ENCODE data around the gene BRWD1. TPM values are rescaled to one million over a fixed set of nuclear protein-coding genes. Genes with fewer than 3 reads are reported as not detected.
A peak's percentile ranks its signal among the peaks of the same experiment; 100 is the strongest.

BRWD1 gene
- total and polyA plus RNA-seq, 2 of the 13 experiments (the other 11 are each of a cell fraction or from before 2014, with no cell fraction given) = 13.9 to 28.0 TPM

DNA sequence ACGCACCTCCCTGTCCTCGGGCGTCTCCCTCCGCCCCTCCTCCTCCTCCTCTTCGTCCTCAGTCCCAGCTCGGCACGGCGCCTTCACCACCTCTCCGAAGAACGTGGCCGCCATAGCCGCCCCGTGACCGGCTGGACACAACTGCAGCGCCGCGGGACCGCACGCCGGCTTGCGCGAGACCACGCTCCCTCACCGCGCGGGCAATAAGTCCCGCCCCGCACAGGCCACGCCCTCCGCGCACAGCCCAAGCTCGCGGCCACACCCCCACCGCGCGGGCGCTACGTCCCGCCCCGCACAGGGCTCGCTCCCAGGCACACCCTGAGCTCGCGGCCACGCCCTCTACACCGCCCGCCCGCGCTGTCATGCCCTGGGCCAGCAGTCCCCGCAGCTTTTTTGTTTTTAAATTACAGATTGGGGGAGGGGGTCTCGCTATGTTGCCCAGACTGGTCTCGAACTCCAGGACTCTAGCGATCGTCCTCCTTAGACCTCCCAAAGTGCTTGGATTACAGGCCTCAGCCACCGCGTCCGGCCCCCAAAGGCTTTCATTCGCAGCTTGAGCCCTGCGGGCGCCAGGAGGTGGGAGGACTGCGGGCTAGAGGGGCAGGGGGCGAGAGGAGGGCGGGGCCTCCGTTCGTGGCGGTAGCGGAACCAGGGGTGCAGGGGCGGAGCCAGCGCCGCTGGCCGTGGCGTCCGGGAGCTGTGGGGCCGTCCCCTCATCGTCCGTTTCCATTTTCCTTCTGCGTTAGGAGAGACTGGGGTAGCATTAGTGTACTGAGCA, 130.0 kb downstream of the BRWD1 start, which contains the start of gene PSMG1 (continued):
- TF ChIP-seq, protein P1, sequence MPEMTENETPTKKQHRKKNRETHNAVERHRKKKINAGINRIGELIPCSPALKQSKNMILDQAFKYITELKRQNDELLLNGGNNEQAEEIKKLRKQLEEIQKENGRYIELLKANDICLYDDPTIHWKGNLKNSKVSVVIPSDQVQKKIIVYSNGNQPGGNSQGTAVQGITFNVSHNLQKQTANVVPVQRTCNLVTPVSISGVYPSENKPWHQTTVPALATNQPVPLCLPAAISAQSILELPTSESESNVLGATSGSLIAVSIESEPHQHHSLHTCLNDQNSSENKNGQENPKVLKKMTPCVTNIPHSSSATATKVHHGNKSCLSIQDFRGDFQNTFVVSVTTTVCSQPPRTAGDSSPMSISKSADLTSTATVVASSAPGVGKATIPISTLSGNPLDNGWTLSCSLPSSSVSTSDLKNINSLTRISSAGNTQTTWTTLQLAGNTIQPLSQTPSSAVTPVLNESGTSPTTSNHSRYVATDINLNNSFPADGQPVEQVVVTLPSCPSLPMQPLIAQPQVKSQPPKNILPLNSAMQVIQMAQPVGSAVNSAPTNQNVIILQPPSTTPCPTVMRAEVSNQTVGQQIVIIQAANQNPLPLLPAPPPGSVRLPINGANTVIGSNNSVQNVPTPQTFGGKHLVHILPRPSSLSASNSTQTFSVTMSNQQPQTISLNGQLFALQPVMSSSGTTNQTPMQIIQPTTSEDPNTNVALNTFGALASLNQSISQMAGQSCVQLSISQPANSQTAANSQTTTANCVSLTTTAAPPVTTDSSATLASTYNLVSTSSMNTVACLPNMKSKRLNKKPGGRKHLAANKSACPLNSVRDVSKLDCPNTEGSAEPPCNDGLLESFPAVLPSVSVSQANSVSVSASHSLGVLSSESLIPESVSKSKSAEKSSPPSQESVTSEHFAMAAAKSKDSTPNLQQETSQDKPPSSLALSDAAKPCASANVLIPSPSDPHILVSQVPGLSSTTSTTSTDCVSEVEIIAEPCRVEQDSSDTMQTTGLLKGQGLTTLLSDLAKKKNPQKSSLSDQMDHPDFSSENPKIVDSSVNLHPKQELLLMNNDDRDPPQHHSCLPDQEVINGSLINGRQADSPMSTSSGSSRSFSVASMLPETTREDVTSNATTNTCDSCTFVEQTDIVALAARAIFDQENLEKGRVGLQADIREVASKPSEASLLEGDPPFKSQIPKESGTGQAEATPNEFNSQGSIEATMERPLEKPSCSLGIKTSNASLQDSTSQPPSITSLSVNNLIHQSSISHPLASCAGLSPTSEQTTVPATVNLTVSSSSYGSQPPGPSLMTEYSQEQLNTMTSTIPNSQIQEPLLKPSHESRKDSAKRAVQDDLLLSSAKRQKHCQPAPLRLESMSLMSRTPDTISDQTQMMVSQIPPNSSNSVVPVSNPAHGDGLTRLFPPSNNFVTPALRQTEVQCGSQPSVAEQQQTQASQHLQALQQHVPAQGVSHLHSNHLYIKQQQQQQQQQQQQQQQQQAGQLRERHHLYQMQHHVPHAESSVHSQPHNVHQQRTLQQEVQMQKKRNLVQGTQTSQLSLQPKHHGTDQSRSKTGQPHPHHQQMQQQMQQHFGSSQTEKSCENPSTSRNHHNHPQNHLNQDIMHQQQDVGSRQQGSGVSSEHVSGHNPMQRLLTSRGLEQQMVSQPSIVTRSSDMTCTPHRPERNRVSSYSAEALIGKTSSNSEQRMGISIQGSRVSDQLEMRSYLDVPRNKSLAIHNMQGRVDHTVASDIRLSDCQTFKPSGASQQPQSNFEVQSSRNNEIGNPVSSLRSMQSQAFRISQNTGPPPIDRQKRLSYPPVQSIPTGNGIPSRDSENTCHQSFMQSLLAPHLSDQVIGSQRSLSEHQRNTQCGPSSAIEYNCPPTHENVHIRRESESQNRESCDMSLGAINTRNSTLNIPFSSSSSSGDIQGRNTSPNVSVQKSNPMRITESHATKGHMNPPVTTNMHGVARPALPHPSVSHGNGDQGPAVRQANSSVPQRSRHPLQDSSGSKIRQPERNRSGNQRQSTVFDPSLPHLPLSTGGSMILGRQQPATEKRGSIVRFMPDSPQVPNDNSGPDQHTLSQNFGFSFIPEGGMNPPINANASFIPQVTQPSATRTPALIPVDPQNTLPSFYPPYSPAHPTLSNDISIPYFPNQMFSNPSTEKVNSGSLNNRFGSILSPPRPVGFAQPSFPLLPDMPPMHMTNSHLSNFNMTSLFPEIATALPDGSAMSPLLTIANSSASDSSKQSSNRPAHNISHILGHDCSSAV (CRISPR knock-in tag; IDR thresholded peaks at IDR 0.05; ENCODE audit: borderline replicate concordance) = no peak
- no peak for TF ChIP-seq ZNF264 (CRISPR knock-in tag; IDR thresholded peaks at IDR 0.05)
- peak; percentile 41 for TF ChIP-seq SP5 (CRISPR knock-in tag; IDR thresholded peaks at IDR 0.05; ENCODE audit: borderline replicate concordance, low read depth)
- TF ChIP-seq, protein P2, sequence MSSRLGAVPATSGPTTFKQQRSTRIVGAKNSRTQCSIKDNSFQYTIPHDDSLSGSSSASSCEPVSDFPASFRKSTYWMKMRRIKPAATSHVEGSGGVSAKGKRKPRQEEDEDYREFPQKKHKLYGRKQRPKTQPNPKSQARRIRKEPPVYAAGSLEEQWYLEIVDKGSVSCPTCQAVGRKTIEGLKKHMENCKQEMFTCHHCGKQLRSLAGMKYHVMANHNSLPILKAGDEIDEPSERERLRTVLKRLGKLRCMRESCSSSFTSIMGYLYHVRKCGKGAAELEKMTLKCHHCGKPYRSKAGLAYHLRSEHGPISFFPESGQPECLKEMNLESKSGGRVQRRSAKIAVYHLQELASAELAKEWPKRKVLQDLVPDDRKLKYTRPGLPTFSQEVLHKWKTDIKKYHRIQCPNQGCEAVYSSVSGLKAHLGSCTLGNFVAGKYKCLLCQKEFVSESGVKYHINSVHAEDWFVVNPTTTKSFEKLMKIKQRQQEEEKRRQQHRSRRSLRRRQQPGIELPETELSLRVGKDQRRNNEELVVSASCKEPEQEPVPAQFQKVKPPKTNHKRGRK (CRISPR knock-in tag; IDR thresholded peaks at IDR 0.05) = no peak
- TF ChIP-seq, protein P3, sequence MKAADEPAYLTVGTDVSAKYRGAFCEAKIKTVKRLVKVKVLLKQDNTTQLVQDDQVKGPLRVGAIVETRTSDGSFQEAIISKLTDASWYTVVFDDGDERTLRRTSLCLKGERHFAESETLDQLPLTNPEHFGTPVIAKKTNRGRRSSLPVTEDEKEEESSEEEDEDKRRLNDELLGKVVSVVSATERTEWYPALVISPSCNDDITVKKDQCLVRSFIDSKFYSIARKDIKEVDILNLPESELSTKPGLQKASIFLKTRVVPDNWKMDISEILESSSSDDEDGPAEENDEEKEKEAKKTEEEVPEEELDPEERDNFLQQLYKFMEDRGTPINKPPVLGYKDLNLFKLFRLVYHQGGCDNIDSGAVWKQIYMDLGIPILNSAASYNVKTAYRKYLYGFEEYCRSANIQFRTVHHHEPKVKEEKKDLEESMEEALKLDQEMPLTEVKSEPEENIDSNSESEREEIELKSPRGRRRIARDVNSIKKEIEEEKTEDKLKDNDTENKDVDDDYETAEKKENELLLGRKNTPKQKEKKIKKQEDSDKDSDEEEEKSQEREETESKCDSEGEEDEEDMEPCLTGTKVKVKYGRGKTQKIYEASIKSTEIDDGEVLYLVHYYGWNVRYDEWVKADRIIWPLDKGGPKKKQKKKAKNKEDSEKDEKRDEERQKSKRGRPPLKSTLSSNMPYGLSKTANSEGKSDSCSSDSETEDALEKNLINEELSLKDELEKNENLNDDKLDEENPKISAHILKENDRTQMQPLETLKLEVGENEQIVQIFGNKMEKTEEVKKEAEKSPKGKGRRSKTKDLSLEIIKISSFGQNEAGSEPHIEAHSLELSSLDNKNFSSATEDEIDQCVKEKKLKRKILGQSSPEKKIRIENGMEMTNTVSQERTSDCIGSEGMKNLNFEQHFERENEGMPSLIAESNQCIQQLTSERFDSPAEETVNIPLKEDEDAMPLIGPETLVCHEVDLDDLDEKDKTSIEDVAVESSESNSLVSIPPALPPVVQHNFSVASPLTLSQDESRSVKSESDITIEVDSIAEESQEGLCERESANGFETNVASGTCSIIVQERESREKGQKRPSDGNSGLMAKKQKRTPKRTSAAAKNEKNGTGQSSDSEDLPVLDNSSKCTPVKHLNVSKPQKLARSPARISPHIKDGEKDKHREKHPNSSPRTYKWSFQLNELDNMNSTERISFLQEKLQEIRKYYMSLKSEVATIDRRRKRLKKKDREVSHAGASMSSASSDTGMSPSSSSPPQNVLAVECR (CRISPR knock-in tag; IDR thresholded peaks at IDR 0.05; ENCODE audit: borderline replicate concordance) = peak; percentile 96
- no peak for TF ChIP-seq ZNF615 (CRISPR knock-in tag; IDR thresholded peaks at IDR 0.05; ENCODE audit: borderline replicate concordance)
- TF ChIP-seq CCDC6 (CRISPR knock-in tag; IDR thresholded peaks at IDR 0.05) = peak; percentile 92
- no peak for TF ChIP-seq ZNF644 (CRISPR knock-in tag; IDR thresholded peaks at IDR 0.05; ENCODE audit: low read depth)
